ENCODE results near the gene DLAT. TPM values are rescaled to one million over a fixed set of nuclear protein-coding genes. Genes with fewer than 3 reads are reported as not detected.
"Not testable (repeated sequence)": the region's sequence is repeated elsewhere in the genome, so short reads cannot be mapped to it uniquely, and the experiment has no call there.

DLAT gene
- polyA plus RNA-seq, 2 of the 4 experiments (the other 2 are of a cell fraction): 32.5 to 42.8 TPM

- TF ChIP-seq CHD2 (IDR thresholded peaks at IDR 0.05; ENCODE audit: low read length, partially characterized antibody) (no peak), PHF8 (IDR thresholded peaks at IDR 0.05; ENCODE audit: borderline replicate concordance, low read depth) (no peak)
These were observed 17.2 kb downstream of the DLAT start (continued) for GRCh38 chr11:112042161-112042960.

- DNase-seq (ENCODE audit: low read depth in 1 of 2, low spot score in 1 of 2) (no peak), ATAC-seq (no peak), FAIRE-seq (no peak)
- TF ChIP-seq MAFK (IDR thresholded peaks at IDR 0.05; ENCODE audit: partially characterized antibody) (no peak), GATA3 (IDR thresholded peaks at IDR 0.05; ENCODE audit: borderline replicate concordance) (no peak), TP53 (CRISPR knock-in tag; IDR thresholded peaks at IDR 0.05) (no peak), RCOR1 (IDR thresholded peaks at IDR 0.05; ENCODE audit: low read depth, low read length) (no peak), EHMT2 (IDR thresholded peaks at IDR 0.05; ENCODE audit: low read depth) (no peak), ZFP36 (IDR thresholded peaks at IDR 0.05; ENCODE audit: borderline replicate concordance, partially characterized antibody) (no peak), HDAC2 (IDR thresholded peaks at IDR 0.05) (no peak), EP300 (IDR thresholded peaks at IDR 0.05) (no peak), NPAS2 (CRISPR knock-in tag; IDR thresholded peaks at IDR 0.05; ENCODE audit: borderline replicate concordance) (no peak), HEYL (CRISPR knock-in tag; IDR thresholded peaks at IDR 0.05) (no peak), CHD2 (IDR thresholded peaks at IDR 0.05; ENCODE audit: low read length, partially characterized antibody) (no peak)
- TF ChIP-seq, protein P1, sequence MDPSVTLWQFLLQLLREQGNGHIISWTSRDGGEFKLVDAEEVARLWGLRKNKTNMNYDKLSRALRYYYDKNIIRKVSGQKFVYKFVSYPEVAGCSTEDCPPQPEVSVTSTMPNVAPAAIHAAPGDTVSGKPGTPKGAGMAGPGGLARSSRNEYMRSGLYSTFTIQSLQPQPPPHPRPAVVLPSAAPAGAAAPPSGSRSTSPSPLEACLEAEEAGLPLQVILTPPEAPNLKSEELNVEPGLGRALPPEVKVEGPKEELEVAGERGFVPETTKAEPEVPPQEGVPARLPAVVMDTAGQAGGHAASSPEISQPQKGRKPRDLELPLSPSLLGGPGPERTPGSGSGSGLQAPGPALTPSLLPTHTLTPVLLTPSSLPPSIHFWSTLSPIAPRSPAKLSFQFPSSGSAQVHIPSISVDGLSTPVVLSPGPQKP (IDR thresholded peaks at IDR 0.05; ENCODE audit: low read depth, low read length): no peak
- H3K4me2 ChIP-seq: no peak overlapping the region
- 91% methylated on average over 2 of the region's 2 CpGs for WGBS (ENCODE audit: missing lambda C conversion rate)
- H3K4me1 ChIP-seq: peaks cover 8% of the 10 kb centered on the region; the same call in 2 of the 3 replicates
- no peak overlapping the region for H3K27ac ChIP-seq
- no peak overlapping the region for H3K4me3 ChIP-seq
- ChIA-PET CTCF (interaction anchor here (0.6 kb wide), 1 partner anchor 381 kb away, joined by 3 read pairs; no protein-coding TSS in a partner anchor), POLR2A (no interaction called here)
- no peaks in the 10 kb centered on the region for H3K9me3 ChIP-seq
These were observed 17.7 kb downstream of the DLAT start for GRCh38 chr11:112042961-112043304.

DNA sequence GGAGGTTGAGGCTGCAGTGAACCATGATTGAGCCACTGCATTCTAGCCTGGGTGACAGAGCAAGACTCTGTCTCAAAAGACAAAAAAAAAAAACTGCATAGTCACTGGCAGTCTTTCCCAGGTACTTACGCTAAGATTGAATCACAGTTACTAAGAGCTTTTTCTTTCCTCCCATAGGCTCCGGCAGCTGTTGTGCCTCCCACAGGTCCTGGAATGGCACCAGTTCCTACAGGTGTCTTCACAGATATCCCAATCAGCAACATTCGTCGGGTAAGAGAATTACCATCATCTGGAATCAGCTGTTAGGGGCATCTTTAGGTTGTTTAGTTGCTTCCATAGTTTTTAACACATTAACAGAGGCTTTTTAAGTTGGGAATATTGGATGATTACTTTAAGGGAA is 19.8 kb downstream of the DLAT start:
- CTCF ChIA-PET: interaction anchor here (0.6 kb wide), 1 partner anchor 87 kb away, joined by 3 read pairs; no protein-coding TSS in a partner anchor
- Histone ChIP-seq H3K27ac (no peak overlapping the region), H3K4me2 (no peak overlapping the region), H3K4me1 (peaks cover 8% of the 10 kb centered on the region; the same call in 2 of the 3 replicates), H3K9me3 (no peaks in the 10 kb centered on the region), H3K4me3 (no peak overlapping the region)
- no peak for DNase-seq (ENCODE audit: low read depth in 1 of 2, low spot score in 1 of 2)
- no peak for TF ChIP-seq ESRRA (IDR thresholded peaks at IDR 0.05; ENCODE audit: borderline replicate concordance, low read length)
- no peak for TF ChIP-seq SREBF2 (IDR thresholded peaks at IDR 0.05)
- TF ChIP-seq POLR2AphosphoS2 (conservative IDR thresholded peaks at IDR 0.05; ENCODE audit: low read length): no peak
- no peak for TF ChIP-seq ZFP36 (IDR thresholded peaks at IDR 0.05; ENCODE audit: borderline replicate concordance, partially characterized antibody)
- no peak for TF ChIP-seq USF2 (IDR thresholded peaks at IDR 0.05)
- TF ChIP-seq CHD4 (IDR thresholded peaks at IDR 0.05; ENCODE audit: borderline replicate concordance): no peak
- TF ChIP-seq HOXB13 (CRISPR knock-in tag; IDR thresholded peaks at IDR 0.05; ENCODE audit: low read depth): no peak
- no peak for TF ChIP-seq POLR2A (IDR thresholded peaks at IDR 0.05; ENCODE audit: low read length)
- TF ChIP-seq NR3C1 (IDR thresholded peaks at IDR 0.05): no peak
- no peak for TF ChIP-seq ZSCAN20 (CRISPR knock-in tag; IDR thresholded peaks at IDR 0.05)
- TF ChIP-seq CBX8 (IDR thresholded peaks at IDR 0.05): no peak
- TF ChIP-seq, protein P1 (IDR thresholded peaks at IDR 0.05; ENCODE audit: low read depth, low read length): no peak
- FAIRE-seq: no peak
- 94% methylated on average over 4 of the region's 4 CpGs for WGBS (ENCODE audit: missing lambda C conversion rate)
- POLR2A ChIA-PET: no interaction called here
- no peak for ATAC-seq

GRCh38 chr11:112046647-112047046 is 21.4 kb downstream of the DLAT start:
- H3K4me2 ChIP-seq; H3K4me1 ChIP-seq; CTCF ChIA-PET; H3K9me3 ChIP-seq; H3K4me3 ChIP-seq; ATAC-seq; FAIRE-seq; H3K27ac ChIP-seq; DNase-seq (ENCODE audit: low read depth in 1 of 2, low spot score in 1 of 2); POLR2A ChIA-PET: not testable (repeated sequence)
- 97% methylated on average over 2 of the region's 2 CpGs for WGBS (ENCODE audit: missing lambda C conversion rate)

DNA sequence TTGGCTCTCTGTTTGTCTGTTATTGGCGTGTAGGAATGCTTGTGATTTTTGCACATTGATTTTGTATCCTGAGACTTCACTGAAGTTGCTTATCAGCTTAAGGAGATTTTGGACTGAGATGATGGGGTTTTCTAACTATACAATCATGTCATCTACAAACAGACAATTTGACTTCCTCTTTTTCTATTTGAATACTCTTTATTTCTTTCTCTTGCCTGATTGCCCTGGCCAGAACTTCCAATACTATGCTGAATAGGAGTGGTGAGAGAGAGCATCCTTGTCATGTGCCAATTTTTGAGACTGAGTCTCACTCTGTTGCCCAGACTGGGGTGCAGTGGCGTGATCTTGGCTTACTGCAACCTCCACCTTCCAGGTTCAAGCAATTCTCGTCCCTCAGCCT is 23.0 kb downstream of the DLAT start:
- H3K27ac ChIP-seq; CTCF ChIA-PET; DNase-seq (ENCODE audit: low read depth in 1 of 2, low spot score in 1 of 2); ATAC-seq; FAIRE-seq; POLR2A ChIA-PET; H3K9me3 ChIP-seq; H3K4me3 ChIP-seq; H3K4me1 ChIP-seq; H3K4me2 ChIP-seq: not testable (repeated sequence)
- 94% methylated on average over 3 of the region's 3 CpGs for WGBS (ENCODE audit: missing lambda C conversion rate)

Measured in A549 (cell line).